ENCODE data around the gene SFXN5.

The SFXN5 gene

DNA sequence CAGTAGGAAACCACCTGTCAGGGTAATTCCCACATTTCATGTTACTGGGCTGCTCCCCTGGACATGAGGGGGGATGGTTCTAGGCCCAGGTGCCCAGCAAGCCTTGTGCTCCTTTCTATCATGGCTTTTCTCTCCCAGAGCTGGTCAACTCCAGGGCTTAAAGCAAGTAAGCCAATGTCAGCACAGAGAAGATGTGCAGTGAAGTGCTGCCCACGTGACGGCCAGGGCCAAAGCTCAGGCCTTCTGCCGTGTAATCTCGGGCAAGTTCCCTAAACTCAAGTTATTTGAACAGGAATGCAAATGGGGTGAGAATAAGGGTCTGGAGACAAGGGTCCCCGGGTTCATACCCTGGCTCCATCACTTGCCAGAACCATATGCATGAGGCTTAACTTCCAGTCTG is 16.5 kb downstream of the SFXN5 start:
- TF ChIP-seq, protein P1, sequence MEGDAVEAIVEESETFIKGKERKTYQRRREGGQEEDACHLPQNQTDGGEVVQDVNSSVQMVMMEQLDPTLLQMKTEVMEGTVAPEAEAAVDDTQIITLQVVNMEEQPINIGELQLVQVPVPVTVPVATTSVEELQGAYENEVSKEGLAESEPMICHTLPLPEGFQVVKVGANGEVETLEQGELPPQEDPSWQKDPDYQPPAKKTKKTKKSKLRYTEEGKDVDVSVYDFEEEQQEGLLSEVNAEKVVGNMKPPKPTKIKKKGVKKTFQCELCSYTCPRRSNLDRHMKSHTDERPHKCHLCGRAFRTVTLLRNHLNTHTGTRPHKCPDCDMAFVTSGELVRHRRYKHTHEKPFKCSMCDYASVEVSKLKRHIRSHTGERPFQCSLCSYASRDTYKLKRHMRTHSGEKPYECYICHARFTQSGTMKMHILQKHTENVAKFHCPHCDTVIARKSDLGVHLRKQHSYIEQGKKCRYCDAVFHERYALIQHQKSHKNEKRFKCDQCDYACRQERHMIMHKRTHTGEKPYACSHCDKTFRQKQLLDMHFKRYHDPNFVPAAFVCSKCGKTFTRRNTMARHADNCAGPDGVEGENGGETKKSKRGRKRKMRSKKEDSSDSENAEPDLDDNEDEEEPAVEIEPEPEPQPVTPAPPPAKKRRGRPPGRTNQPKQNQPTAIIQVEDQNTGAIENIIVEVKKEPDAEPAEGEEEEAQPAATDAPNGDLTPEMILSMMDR (IDR thresholded peaks at IDR 0.05; ENCODE audit: low read length, missing control alignments) = no peak
- H3K4me3 ChIP-seq (replicated peaks; ENCODE audit: low read depth, low read length) = no peak overlapping the region
- DNase-seq (ENCODE audit: low read depth) = no peak

DNA sequence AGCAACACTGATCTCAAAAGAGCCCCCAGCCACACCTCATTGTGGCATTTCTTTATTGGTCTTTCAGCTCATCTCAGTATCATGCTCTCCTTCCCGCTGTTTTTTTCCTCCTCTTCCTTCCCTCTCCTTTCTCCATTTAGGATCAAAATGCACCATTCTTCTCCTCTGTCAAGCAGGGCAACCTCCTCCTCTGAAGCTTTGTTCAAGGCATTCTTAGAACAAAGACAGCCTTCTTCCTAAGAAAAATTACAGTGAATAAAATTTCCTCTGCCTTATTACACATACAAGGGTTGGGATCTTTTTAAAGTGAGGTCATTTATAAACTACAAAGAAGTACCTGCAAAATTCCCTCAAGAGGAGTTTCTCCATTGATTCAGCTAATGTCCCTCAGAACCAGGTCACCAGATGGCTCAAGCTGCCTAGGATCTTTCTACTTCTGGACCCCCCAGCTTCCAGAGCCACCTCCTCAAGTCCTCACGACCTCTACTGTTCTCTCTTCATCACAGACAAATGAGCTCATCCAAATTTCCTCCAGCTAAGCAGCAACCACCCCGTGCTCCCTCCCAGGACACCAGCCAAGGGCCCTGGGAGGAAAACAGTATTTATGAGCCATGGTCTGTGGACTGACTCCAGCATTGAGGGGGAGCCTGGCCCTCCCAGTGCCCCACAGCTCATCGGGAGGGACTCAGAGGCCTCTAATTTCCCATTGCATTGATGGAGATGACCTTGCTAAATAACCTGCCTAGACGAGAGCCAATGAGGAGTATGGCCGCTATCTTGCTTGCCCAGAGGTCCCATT is 18.0 kb downstream of the SFXN5 start:
- TF ChIP-seq, protein P1 (IDR thresholded peaks at IDR 0.05; ENCODE audit: low read length, missing control alignments) = no peak
- DNase-seq (ENCODE audit: low read depth) = no peak

DNA sequence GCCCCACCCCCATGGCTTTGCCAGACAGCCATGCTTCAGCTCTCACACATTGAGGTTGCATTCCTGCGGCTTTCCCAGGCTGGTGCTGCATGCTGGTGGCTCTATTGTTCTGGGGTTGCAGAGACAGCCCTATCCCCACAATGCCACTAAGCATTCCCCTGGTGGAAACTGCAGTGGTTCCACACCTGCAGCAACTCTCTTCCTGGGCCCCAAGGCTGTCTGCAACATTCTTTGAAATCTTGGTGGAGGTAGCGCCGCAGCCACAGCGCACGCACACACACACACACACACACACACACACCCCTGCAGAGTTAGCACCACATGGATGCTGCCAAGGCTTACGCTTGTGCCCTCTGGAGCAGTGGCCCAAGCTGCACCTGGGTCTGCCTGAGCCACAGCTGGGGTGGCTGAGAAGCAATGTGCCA is 21.4 kb downstream of the SFXN5 start:
- TF ChIP-seq, protein P1 (IDR thresholded peaks at IDR 0.05; ENCODE audit: low read length, missing control alignments) = no peak
- no peak overlapping the region for H3K4me3 ChIP-seq (replicated peaks; ENCODE audit: low read depth, low read length)
- no peak for DNase-seq (ENCODE audit: low read depth)

More for the DNA sequence above, 18.0 kb downstream of the SFXN5 start:
- no peak overlapping the region for H3K4me3 ChIP-seq (replicated peaks; ENCODE audit: low read depth, low read length)

DNA sequence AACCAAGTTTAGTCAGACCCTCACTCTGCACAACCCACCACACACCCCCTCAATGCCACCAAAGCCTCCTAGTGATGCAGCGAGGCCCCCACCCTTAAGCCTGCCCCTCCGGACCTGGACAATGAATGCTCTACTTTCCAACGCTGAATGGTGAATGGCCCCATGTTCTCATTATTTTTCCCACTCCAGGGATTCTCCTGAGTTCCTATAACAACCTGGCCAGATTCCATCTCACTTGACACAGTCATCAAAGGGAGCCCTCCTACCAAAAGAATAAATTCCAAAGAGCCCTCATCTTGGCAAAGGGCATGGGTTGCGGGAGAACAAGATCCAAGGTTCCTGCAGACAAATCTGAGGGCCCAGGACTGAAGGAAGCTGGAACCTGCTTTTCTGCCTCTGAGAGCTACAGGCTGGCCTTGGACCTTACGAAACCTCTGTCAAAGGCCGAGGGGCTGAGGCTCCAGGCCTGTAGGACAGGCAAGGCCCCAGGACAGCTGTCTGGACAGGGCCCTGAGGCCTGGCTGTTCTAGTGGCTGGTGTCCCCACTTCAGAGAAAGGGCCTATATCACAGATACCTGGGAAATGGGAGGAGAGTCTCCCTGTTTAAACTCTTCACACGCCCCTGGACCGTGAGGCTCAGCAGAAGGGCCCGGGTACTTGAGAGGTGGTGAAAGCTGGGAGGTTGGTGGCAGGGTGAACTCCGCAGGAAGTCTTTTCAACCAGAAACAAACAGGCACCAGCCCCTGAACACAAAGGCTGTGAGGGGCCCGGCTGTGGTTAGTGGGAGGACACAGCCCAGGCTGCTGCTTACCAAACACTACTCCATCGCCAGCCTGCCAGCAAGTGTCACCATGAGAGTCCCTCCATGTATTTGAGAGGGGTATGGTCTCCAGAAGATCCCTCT is 27.3 kb downstream of the SFXN5 start:
- DNase-seq (ENCODE audit: low read depth) = no peak
- TF ChIP-seq, protein P1 (IDR thresholded peaks at IDR 0.05; ENCODE audit: low read length, missing control alignments) = no peak
- no peak overlapping the region for H3K4me3 ChIP-seq (replicated peaks; ENCODE audit: low read depth, low read length)

DNA sequence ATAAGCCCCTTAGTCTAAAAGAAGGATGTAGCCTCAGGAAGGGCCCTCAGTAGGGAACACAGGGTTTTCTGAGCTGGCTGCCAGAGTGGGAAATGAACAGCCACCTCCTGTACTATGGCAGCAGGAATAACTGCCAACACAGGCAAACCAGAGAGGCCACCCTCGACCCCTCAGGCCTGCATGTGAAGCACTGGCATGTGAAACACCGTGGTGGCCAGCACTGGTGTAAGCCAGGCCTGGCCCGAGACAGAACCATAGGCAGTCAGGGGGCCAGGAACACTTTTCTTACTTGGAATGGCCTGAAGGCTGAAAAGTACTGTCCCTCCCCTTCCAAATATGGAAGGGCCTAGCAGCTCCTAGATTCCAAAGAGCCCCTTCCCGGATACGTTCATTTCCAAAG is 28.2 kb downstream of the SFXN5 start:
- TF ChIP-seq, protein P1 (IDR thresholded peaks at IDR 0.05; ENCODE audit: low read length, missing control alignments) = no peak
- DNase-seq (ENCODE audit: low read depth) = no peak
- H3K4me3 ChIP-seq (replicated peaks; ENCODE audit: low read depth, low read length) = no peak overlapping the region

DNA sequence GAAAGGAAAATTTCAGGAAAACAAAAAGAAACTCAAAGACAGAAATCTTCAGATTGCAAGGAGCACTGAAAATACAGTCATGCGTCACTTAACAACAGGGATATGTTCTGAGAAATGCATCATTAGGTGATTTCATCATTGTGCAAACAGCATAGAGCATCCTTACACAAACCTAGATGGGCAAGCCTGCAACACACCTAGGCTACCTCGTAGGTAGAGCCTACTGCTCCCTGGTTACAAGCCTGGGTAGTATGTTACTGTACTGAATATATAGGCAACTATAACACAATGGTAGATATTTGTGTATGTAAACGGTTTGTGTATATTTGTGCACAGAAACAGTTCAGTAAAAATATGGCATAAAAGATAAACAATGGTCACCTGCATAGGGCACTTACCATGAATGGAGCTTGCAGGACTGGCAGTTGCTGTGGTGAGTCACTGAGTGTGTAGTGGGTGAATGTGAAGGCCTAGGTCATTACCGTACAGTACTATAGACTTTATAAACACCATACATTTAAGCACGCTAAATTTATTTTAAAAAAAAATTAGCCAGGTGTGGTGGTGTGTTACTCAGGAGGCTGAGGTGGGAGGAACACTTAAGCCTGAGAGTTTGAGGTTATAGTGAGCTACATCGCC is 33.4 kb downstream of the SFXN5 start:
- TF ChIP-seq, protein P1 (IDR thresholded peaks at IDR 0.05; ENCODE audit: low read length, missing control alignments) = no peak
- DNase-seq (ENCODE audit: low read depth) = no peak
- H3K4me3 ChIP-seq (replicated peaks; ENCODE audit: low read depth, low read length) = no peak overlapping the region
